Panc1 (cell line): ENCODE data around the gene TMEM63C.

Experiments used
- POLR2AphosphoS5 ChIP-seq: IDR thresholded peaks from 2 replicates; pipeline ENCODE4 v1.6.1; 2012; ENCODE audit warnings: mild to moderate bottlenecking, low read depth, low read length, moderate library complexity
- TF ChIP-seq, protein P1 (sequence below): fragments of 450-650 bp; IDR thresholded peaks from 2 replicates; pipeline ENCODE4 v1.5.1; 2017; ENCODE audit warnings: mild to moderate bottlenecking

DNA sequence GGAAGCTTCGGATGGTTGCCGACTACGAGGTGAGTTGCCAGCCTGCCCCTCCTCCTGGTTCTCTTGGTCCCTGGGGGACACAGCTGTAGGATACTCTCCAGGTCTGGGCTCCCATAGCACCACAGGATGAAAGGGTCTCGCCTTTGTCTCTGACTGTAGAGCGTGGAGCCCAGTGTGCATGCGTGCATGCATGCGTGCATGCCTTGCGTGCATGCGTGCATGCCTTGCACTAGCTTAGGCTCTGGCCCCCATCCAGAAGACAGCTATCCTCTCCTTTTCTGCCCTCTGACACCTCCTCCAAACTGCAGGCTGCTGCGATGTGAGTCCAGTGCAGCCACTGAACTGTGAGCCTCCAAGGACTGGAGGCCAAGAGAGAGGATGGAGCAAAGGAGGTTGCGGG is 70.3 kb downstream of the TMEM63C start:
- TF ChIP-seq, protein P1, sequence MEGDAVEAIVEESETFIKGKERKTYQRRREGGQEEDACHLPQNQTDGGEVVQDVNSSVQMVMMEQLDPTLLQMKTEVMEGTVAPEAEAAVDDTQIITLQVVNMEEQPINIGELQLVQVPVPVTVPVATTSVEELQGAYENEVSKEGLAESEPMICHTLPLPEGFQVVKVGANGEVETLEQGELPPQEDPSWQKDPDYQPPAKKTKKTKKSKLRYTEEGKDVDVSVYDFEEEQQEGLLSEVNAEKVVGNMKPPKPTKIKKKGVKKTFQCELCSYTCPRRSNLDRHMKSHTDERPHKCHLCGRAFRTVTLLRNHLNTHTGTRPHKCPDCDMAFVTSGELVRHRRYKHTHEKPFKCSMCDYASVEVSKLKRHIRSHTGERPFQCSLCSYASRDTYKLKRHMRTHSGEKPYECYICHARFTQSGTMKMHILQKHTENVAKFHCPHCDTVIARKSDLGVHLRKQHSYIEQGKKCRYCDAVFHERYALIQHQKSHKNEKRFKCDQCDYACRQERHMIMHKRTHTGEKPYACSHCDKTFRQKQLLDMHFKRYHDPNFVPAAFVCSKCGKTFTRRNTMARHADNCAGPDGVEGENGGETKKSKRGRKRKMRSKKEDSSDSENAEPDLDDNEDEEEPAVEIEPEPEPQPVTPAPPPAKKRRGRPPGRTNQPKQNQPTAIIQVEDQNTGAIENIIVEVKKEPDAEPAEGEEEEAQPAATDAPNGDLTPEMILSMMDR: no peak
- no peak for TF ChIP-seq POLR2AphosphoS5
